HG03460 (cell line): ENCODE data around the gene TNIP1.
A peak's percentile ranks its signal among the peaks of the same experiment; 100 is the strongest.

Experiments used
- ATAC-seq: cut with Tn5 transposase; IDR thresholded peaks from one replicate; pipeline ENCODE4 v1.9.1; 2021; ENCODE audit not compliant: unreplicated experiment

Gene TNIP1

GRCh38 chr5:151106509-151106908, 25.7 kb upstream of the TNIP1 start:
- no peak for ATAC-seq

- no peak for ATAC-seq
Observed at GRCh38 chr5:151106043-151106442, 25.2 kb upstream of the TNIP1 start.

DNA sequence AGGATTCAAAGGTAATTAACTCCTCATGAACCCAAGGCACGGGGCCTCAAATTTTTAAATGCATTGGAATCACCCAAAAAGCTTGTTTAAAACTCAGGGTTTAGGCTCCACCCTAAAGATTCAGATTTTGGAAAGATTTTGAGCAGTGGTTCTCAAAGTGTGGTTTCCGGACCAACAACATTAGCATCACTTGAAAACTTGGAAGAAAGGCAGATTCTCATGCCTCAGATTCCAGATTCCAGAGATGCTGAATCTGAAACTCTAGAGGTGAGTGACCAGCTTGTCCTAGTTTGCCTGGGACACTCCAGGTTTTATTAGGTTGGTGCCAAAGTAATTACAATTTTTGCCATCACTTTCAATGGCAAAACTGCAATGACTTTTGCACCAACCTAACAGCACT, 24.7 kb upstream of the TNIP1 start:
- no peak for ATAC-seq

- no peak for ATAC-seq
Observed at GRCh38 chr5:151104795-151105194, 24.0 kb upstream of the TNIP1 start.

DNA sequence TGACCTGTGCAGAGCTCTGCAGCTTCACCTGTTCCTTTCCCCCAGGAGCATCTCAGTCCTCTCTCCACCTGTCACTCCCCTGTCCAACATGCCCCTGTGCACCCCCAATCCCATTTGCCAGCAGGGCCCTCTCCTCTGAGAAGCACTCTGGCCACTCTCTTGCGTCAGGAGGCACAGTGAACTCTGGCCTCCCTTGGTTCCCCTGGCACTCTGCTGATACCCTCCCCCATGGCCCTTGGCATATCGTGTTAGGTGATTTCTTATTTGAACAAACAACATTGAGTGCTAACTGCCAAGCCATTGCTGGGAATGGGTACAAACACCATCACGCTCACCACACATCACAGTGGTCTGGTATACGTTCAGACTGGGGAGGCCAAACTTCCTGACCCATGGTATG, 20.9 kb upstream of the TNIP1 start:
- no peak for ATAC-seq

DNA sequence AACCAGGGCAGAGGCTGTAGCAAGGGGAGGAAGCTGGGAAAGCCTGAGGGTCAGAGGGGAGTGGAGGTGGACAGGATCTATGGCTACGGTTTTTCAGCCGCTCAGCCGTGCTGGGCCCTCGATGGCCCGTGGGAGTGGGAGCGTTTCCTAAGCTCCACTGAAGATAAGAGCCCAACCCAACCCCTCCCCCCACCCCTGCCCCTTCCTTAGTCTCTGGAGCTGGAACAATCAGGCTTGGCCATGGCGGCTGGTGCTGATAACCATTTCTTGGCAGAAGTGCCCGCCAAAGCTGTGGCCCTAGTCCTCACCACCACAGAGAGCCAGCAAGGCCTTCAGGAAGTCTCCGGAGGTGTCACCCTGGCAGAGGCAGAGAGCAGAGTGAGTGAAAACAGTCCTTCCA, 20.3 kb upstream of the TNIP1 start:
- ATAC-seq, result no peak

GRCh38 chr5:151100681-151101080, 19.8 kb upstream of the TNIP1 start:
- no peak for ATAC-seq

DNA sequence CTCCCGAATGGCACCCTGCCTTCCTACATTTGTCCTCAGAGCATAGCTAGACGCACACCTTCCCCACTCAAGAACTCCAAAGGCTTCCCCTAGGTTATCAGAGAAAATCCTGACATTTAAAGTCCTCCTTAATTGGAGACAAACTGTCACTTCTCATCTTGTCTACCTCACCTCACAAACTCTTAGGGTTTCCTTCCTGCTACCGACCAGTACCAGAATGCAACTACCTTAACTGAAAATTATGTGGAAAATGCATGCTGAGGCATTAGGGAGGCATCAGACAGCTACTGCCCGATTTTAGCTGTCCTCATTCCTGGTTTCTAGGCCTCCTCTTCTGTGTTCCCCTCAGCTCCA, 17.9 kb upstream of the TNIP1 start:
- no peak for ATAC-seq

DNA sequence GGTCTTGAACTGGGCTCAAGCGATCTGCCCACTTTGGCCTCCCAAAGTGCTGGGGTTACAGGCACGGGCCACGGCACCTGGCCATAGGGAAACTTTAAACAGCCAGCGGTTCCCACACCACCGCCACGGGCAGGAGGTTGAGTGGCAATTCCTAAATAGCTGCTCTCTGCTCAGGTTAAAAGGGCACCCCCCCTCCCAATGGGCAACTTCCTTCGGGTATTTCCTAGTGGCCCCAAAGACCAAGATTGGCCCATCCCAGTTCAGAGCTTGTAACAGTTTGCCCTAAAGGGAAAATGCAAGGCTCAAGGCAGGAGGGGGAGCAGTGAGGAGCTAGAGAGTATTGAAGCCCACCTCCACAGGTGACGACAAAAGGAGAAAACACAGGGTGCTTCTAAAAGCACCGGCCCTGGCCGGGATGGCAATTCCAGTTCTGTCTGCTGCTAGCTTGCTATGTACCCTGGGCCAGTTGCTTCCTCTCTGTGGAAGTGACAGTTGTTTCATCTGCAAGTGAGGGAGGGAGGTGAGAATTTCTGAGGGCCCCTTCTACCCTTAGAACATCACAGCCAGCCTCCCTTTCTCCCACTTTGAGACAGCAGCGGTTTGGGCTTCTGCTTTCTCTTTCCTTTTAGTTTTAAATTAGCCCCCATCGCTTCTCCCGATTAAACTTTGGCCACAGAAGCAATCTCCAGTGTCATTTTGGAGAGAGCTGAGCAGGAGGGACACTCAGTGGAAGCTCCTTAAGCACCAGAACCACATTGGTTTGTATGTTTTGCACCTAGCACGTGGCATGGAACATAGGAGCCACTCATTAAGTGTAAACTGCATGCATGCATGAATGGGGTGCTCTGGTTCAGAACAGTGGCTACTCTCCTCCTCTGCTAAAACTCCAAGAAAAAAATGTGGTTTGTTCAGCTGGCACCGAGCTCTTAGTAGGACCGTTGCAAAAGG, 17.3 kb upstream of the TNIP1 start:
- ATAC-seq, result peak; percentile 40

DNA sequence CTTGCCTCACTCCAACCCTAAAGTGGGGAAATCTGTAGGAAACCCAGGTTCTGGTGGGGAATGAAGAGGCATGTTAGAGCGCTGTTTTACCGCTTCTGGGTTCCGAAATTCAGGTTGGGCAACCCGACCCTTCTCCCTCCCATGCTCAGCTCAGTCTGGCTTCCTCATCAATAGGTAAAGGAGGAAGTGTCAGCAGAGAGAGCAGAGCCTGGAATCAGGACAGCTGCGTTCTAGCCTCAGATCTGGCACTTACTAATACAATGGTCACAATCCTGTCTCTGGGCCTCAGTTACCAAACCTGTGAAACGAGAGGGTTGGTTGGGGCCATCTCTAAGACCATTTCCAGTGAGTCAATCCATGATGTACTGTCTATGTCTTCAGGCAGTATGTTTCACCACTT, 16.2 kb upstream of the TNIP1 start:
- no peak for ATAC-seq

- ATAC-seq, result no peak
Observed at GRCh38 chr5:151096001-151096373, 15.2 kb upstream of the TNIP1 start.

DNA sequence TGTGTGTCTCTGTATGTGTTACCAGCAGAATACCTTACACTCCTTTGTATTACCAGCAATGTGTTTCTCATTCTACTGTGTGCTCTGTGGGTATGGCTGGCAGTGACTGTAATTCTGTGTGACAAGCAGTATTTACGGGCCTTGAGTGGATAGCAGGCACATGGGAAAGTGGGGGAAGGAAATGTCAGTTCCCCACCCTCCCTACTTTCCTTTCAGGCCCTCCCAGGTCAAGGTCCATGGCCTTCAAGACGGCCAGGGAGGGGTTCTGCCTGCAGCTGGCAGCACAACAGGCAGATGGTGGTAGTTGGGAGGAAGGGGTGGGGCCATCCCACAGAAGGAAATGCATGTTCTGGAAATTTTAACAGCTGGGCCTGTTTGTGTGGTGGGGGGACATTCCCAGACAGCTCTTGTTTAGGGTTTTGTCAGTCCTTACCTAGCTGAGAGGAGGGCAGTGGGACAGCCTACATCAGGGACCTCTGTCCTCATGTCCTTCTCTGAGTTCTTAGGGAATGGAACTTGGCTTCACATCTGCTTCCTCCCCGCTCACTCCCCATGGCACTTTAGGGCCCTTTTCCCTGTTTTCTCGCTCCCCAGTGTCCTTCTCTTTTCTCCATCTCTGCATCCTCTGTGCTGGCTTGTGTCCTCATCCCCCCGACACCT, 14.6 kb upstream of the TNIP1 start:
- ATAC-seq, result no peak

DNA sequence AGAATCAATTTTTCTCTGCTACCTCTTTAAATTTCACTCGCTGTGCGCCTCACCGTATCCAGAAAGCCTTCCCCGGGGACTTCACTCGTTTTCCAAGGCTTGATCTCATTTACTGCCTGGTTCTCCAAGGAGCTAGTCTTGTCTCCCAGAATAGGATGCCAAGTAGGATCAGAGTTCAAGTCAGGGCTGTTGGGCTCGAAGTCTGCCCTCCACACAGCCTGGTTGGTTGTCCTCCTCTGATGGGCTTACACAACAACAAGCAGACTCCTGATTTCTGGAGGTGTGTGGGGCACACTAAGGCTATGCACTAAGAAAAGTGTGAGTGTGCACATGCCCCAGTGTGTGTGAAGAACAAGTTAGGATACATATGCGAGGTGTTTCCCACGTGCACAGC, 14.0 kb upstream of the TNIP1 start:
- ATAC-seq, result no peak

GRCh38 chr5:151094030-151094851, 13.4 kb upstream of the TNIP1 start:
- peak; percentile 66 for ATAC-seq

GRCh38 chr5:151093476-151093889, 12.6 kb upstream of the TNIP1 start:
- ATAC-seq, result peak; percentile 12

GRCh38 chr5:151092762-151093161, 11.9 kb upstream of the TNIP1 start:
- ATAC-seq, result no peak

- ATAC-seq, result no peak
Observed at GRCh38 chr5:151089726-151090125, 8.9 kb upstream of the TNIP1 start.

DNA sequence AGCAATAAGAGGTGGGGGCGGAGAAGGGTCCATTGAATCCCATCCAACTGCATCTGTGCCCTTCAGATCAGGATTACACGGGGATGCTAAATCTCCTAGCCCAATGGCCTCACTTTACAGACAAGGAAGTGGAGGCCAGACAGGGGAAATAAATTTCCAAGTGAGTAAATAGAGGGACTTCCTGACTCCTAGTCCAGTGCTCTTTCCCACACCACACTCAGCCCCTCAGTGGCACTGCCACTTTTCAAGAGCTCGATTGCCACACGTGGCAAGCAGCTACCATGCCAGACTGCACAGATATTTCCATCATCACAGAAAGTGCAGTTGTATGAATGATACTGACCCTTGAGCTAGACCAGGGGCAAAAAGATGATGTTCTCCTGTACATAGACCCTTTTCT, 8.2 kb upstream of the TNIP1 start:
- ATAC-seq, result no peak

GRCh38 chr5:151087486-151087885, 6.7 kb upstream of the TNIP1 start:
- ATAC-seq, result no peak

DNA sequence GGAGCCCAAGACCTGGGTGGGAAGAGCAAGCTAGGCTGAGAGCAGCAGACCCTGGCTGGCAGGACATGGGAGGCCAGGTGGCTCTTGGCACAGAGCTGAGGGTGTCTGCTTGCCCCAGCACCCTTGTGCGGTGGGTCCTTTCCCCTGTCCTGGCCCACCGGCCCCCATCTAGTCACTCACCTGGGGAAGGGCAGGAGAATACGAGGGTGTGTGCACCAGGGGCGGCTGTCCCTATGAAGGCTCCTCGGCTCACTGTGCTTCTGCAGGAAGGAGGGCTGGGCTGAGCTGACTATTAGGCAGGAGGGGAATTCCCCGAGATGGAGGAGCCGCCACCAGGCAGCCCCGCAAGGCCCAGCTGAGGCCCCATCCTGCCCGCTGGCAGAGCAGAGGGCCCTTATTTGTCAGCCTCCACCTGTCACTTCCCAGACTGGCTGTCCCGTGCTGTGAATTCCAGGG, 6.1 kb upstream of the TNIP1 start:
- peak; percentile 70 for ATAC-seq

DNA sequence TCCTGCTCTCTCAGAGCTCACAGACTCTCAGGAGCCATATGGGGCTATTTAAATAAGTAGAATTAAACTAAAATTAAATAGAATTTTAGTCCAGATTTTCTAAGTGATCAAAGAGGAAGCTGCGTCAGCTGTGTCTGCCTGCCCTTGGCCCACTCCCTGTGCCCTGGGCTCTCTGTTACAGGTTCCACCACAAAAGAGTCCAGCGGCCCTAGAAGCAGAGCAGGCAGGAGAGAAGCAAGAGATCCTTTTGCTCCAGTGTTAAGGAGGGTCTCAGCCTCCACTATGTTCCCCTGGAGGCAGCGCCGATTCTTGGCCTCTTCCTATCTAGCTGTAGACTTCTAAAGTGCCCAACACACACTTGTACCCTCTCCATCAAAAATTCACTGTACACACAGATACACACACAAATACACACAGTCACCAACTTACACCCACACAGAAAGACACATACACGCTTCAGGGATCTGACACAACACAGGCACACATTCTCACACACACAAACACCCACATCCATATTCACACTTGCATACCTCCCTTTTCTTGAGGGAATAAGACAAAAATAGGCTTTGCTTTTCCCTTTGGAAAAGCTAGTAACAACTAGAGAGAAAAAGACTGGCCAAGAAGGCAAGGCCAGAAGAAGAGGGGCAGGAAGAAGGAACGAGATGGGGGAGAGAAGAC, 5.5 kb upstream of the TNIP1 start:
- ATAC-seq, result no peak
